Measurements from ENCODE around the gene SNPH.

SNPH gene

GRCh38 chr20:1265226-1265915 is 723 bp upstream of the SNPH start:
- DNase-seq: no peak

GRCh38 chr20:1265916-1266166 is 253 bp upstream of the SNPH start:
- DNase-seq: no peak

DNA sequence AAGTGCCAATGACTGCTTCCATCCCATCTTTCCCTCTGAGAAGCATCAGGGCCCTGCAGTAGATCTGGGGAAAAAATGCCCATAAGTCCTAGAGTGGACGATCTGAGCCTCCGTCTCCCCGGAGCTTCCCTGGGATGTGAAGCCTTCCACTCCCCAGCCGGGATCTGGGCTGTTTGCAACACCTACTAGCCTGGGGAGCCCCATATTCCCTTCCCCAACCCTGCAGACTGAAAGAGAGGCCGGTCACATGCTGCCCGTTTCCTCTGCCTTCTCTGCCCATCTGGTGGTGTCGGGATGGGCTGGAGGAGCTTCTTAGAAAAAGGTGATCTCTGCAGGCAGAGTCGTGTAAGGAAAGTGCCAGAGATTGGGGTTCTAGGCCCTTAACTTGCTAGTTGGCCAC is 1.1 kb downstream of the SNPH start:
- no peak for DNase-seq

GRCh38 chr20:1267809-1268374 is 1.8 kb downstream of the SNPH start:
- DNase-seq: no peak

DNA sequence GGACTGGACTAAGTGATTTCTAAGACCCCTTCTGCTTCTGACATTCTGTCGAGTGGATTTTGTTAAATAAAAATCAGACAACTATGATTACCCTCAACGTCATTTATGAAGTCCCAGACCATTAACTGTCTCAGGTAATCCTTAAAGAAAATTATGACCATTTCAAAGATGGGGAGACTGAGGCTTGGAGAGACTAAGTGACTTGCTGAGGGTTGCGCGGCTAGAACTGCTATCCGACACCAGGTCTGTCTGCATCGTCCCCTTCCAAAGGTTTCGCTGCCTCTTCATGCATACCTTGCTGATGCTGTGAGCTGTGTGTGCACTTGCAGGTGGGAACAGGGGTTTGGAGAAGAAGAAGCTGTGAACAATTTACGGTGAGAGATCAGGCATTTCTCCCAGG is 3.1 kb downstream of the SNPH start:
- DNase-seq: no peak

DNA sequence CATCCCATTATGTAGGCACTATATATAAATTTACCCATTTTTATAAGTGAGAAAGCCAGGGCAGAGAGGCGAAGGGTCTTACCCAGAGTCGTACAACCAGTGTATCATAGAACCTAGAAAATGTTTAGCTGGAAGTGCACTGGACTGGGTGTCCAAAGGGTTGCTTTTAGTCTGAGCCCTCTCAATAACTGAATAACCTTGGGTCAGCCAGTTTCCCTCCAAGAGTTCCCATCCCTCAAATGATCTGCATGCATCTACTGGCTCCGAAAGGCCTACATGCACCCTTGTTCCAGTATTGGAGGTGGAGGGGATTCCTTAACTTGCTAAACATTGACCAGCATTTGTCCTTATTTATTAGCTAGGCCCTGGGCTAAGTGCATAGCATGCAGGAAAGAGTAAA is 3.8 kb downstream of the SNPH start:
- no peak for DNase-seq

GRCh38 chr20:1272368-1273100 is 6.4 kb downstream of the SNPH start:
- DNase-seq: no peak

DNA sequence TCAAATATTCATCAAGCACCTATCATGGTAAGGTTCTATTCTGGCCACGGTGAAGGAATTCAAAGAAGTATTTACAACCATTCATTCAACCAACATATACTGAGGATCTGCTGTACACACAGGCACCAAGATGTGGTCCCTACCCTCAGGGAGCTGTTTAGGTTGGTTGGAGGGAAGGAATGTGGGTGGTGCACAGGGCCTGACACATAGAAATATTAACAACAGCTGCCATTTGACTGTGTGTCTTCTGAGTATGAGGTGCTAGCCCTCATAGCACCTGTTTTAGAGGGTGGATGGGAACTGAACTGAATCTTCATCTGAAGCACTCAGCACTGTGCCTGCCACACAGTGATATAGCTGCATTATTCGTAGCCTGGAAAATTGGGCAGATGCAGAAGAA is 7.3 kb downstream of the SNPH start:
- no peak for DNase-seq

GRCh38 chr20:1274485-1275311 is 8.6 kb downstream of the SNPH start:
- no peak for DNase-seq

DNA sequence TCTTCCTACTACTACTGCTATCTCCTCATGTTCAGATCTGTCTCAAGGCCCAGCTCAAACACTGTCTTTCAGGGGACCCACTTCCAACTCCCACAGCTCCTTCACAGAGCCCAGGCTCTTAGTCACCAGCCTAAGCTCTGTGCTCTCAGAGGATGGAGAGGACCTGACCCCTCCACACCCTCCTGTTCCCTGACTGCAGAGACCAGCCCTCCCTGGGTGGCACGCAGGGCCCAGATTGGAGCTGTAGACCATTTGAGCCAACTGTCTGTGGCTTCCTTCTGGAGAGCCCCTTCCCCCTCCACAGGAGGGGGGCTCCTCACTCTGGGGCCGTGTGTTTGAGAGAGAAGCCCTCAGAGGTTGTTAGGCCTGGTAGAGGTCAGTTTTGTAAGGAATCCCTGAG is 9.8 kb downstream of the SNPH start:
- no peak for DNase-seq

GRCh38 chr20:1277529-1278322 is 11.6 kb downstream of the SNPH start:
- no peak for DNase-seq

- no peak for DNase-seq
Measured at GRCh38 chr20:1278993-1279392, 12.9 kb downstream of the SNPH start.

- DNase-seq: no peak
Measured at GRCh38 chr20:1280195-1281102, 14.4 kb downstream of the SNPH start.

DNA sequence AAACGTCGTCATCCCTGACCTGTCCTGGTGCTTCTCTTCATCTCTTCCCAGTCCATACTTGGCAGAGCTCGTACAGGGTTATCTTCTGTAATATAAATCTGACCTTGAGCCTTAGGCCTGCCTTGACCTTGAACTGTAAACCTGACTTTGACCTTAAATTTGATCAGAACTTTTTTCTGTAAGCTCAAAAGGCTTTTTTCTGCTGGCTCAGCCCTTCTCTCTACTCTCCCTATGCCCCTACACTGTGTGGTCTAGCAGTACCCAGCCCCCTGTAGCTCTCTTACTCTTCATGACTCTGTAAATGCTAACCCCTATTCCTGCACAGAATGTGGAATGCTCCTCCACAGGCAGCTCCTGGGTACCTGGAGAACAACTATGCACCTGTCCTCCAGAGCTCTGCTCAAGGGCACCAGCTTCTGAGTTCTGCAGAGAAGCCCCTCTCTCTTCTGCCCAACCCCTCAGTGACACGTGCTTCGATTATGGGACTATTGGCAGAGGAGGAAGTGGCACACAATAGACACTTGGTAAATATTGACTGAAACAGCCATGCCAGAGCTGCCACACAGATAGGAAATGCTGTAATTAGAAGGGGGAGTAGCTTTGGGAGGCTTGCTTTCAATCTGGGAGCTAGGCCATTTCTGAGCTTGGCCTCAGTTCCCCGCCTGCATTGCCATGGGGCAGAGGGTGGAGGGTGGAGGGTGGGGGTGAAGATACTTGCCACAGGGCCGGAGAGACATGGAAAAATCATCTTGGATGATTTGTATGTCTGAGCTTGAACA is 15.4 kb downstream of the SNPH start:
- no peak for DNase-seq

- DNase-seq: no peak
Measured at GRCh38 chr20:1282966-1283365, 16.9 kb downstream of the SNPH start.

- DNase-seq: no peak
Measured at GRCh38 chr20:1283522-1284510, 17.7 kb downstream of the SNPH start.

DNA sequence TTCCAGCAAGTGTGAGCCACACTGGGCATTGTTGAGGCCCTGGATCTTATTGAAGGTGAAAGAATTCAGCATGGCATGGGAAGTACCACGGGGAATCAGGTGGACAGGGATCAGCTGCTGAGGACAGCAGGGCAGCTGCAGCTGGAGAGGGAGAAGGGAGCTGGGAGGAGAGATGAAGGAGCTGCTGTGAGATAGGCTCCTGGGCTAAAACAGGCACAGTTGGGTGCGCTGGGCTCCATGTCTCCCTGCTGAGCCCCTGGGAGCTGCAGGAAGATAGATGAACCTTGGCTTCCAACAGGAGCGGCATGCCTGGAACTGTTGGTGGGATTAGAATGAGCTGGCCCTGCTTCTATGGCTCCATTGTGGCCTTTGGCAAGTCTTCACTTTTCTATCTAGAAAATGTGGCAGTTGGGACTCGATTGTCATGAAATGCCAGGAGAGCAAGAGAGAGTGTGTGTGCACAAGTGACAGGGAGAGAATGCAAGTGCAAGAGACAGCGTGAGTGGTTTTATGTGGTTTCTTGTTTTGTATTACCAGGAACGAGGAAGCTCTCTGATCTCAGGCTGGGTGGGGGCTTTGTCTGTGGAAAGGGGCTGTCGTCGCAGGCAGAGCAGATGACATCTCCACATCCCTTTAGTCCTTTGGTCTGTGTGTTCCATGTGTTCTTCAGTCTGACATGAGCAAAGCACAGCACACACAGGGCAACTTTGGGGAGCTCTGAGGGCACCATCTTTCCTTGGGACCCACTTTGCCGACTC is 20.4 kb downstream of the SNPH start:
- DNase-seq: no peak

DNA sequence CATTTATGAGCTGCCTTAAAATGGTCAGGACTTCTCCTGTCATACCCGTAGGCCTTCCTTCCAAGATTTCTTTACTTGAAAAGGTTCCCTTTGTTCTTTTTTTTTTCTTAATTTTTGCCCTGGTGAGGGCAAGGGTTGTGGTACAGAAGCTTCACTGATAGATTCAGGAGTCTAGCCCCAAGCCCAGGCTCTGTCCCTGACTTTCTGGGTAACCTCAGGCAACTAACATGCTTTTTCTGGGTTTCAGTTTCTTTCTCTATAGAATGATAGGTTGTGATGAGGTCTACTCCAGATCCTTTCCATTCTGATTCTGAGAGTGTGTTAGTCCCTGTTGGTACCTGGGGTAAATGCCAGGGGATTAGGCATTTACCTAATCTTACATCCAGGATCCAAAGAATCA is 21.2 kb downstream of the SNPH start:
- DNase-seq: no peak

Data from NCI-H1694 (cell line).